Upper lobe of left lung (tissue), 4 donors: ENCODE data around the gene PCYT2.

ENCODE experiments used
- CTCF ChIP-seq, 6 experiments: fragments of 450-650 bp in 4 of 6; fragments of 200-600 bp in 2 of 6; sonication (generic) in 2 of 6; IDR thresholded peaks; one replicate each; pipeline ENCODE4 v1.5.1; 2016 to 2019; ENCODE audit warnings: antibody characterized with exemption in 6 of 6
- EP300 ChIP-seq, 4 donors: sonication (generic); formaldehyde crosslinking; IDR thresholded peaks; one replicate each; pipeline ENCODE4 v1.5.1; 2017; ENCODE audit warnings: antibody characterized with exemption in 4 of 4, control low read depth in 2 of 4
- POLR2A ChIP-seq, 4 donors: fragments of 450-650 bp; IDR thresholded peaks; one replicate each; pipeline ENCODE4 v1.5.1; 2016 to 2017; ENCODE audit warnings: antibody characterized with exemption in 4 of 4, mild to moderate bottlenecking in 2 of 4

- TF ChIP-seq CTCF (IDR thresholded peaks at IDR 0.05) (no peak), POLR2A (IDR thresholded peaks at IDR 0.05) (no peak), EP300 (IDR thresholded peaks at IDR 0.05) (no peak)
Measured at GRCh38 chr17:81922566-81923301, 11.5 kb upstream of the PCYT2 start.
